GM12872 (cell line): ENCODE results near the gene MPRIP.

ENCODE experiments used
- CTCF ChIP-seq: IDR thresholded peaks from 3 replicates; pipeline ENCODE4 v1.5.1; 2011; ENCODE audit warnings: low read depth, mild to moderate bottlenecking, low read length, moderate library complexity; ENCODE audit not compliant: insufficient read depth

MPRIP gene

GRCh38 chr17:17229416-17230384 is 187.4 kb downstream of the MPRIP start:
- TF ChIP-seq CTCF, result no peak

GRCh38 chr17:17231621-17232302 is 189.5 kb downstream of the MPRIP start:
- TF ChIP-seq CTCF, result no peak

GRCh38 chr17:17232303-17232621 is 190.0 kb downstream of the MPRIP start:
- no peak for TF ChIP-seq CTCF

- no peak for TF ChIP-seq CTCF
These were observed 193.2 kb downstream of the MPRIP start for GRCh38 chr17:17235212-17236174.

GRCh38 chr17:17236295-17237025 is 194.2 kb downstream of the MPRIP start:
- no peak for TF ChIP-seq CTCF

GRCh38 chr17:17237026-17237799 is 195.0 kb downstream of the MPRIP start, which contains the start of gene FLCN:
FLCN (minus strand) TSS chr17:17237168; CDS start chr17:17228137, 9,031 bp downstream.
- TF ChIP-seq CTCF, result no peak
